Measurements from ENCODE around the gene NCR3LG1. TPM values are rescaled to one million over a fixed set of nuclear protein-coding genes. Genes with fewer than 3 reads are reported as not detected.

Gene NCR3LG1
- polyA plus RNA-seq, 1 of the 3 experiments (the other 2 are of a cell fraction) = 0.67 TPM

DNA sequence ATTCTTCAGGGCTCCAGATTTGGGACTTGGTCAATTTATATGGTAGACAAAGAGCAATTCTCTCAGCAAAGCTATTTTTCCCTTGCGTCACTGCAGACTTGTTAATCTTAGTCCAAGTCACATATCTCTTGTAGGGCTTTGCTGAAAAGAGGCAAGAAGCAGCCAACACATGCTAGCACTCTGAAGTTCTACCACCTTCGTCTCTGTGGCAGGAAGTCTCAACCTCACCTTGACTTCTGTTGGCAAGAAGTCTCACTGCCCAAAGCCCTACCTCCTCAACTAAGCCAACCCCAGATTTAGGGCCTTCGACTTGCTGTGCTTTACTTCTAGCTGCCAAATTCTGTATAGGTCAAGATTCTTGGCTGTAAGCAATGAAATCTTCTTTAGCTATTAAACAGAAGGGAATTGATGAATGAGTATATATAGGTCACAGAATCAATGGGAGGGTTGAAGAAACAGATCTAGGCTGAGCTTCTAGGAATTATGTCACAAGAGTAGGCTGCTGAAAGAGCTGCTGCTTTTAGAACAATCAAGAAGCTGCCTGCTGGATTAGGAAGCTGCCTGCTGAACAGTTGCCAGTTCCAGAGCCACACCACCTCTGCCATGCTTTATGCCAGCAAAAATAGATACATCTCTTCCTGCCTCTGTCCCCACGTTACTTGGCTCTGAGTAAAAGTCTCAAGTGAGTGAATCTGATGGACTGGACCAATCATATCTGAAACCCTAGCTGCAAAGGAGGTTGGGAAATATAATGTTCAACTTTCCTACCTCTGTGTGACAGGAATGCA, 17.6 kb upstream of the NCR3LG1 start:
- H3K9ac ChIP-seq = no peak overlapping the region
- no peaks in the 10 kb centered on the region for H4K20me1 ChIP-seq (ENCODE audit: insufficient read depth)
- H3K4me3 ChIP-seq (ENCODE audit: low read depth in 2 of 2, low read length in 1 of 2) = no peak overlapping the region
- no peaks in the 10 kb centered on the region for H3K79me2 ChIP-seq (ENCODE audit: insufficient read depth)
- no peaks in the 10 kb centered on the region for H3K4me1 ChIP-seq (ENCODE audit: control insufficient read depth in 1 of 2, insufficient read depth in 2 of 2, low read depth in 1 of 2, low read length in 1 of 2)
- 91% methylated on average over 4 of the region's 4 CpGs for WGBS (ENCODE audit: low lambda C conversion rate)
- no peak for DNase-seq
- peaks cover 3 to 5% of the 10 kb centered on the region in 2 experiments for H3K36me3 ChIP-seq (replicated peaks in 1 of 2; ENCODE audit: control insufficient read depth in 1 of 2, insufficient read depth in 2 of 2, low read length in 1 of 2)
- H3K9me3 ChIP-seq = no peaks in the 10 kb centered on the region
- H3K9me2 ChIP-seq = no peaks in the 10 kb centered on the region
- no peaks in the 10 kb centered on the region for H3K27me3 ChIP-seq (ENCODE audit: insufficient read depth)
- no peak overlapping the region for H3K27ac ChIP-seq (ENCODE audit: low read depth in 2 of 2, low read length in 1 of 2)
- H3K4me2 ChIP-seq = no peak overlapping the region
- POLR2A ChIA-PET = interaction anchor here (1.1 kb wide), 1 partner anchor 19 kb away, joined by 3 read pairs; no protein-coding TSS in a partner anchor
- TF ChIP-seq RFX5 (IDR thresholded peaks at IDR 0.05; ENCODE audit: low read length) = no peak
- H2AFZ ChIP-seq (ENCODE audit: low read depth) = no peak overlapping the region
- CTCF ChIA-PET = interaction anchor here (1.5 to 1.9 kb wide), 3 partner anchors 11 to 20 kb away, joined by 4 to 10 read pairs (median 4); no protein-coding TSS in a partner anchor
- H3F3A ChIP-seq (replicated peaks; ENCODE audit: insufficient read depth) = peaks cover 4% of the 10 kb centered on the region

DNA sequence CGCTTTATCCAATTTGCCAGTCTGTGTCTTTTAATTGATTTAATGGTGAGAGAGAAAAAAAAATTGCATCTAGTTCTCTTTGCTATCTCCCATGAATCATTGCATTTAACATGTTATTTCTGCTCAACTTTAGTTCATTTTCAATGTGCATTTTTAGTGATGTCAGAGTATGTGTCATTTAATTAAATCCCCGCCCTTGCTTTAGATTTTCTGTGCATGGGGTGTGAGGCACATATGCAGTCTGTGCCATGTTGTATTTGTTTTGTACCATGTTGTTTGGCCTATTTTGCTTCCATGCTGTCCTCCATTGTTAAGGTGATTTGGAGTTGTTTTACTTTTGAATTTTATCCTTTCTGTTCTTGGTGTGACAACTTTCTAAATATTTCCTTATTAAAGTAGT, 8.3 kb upstream of the NCR3LG1 start:
- Histone ChIP-seq H3K4me3 (ENCODE audit: low read depth in 2 of 2, low read length in 1 of 2) (no peak overlapping the region), H3K9me3 (no peaks in the 10 kb centered on the region), H4K20me1 (ENCODE audit: insufficient read depth) (no peaks in the 10 kb centered on the region), H3K9ac (no peak overlapping the region), H3K4me1 (ENCODE audit: control insufficient read depth in 1 of 2, insufficient read depth in 2 of 2, low read depth in 1 of 2, low read length in 1 of 2) (no peaks in the 10 kb centered on the region), H3K36me3 (replicated peaks in 1 of 2; ENCODE audit: control insufficient read depth in 1 of 2, insufficient read depth in 2 of 2, low read length in 1 of 2) (no peaks in the 10 kb centered on the region), H2AFZ (ENCODE audit: low read depth) (no peak overlapping the region), H3K27me3 (ENCODE audit: insufficient read depth) (no peaks in the 10 kb centered on the region), H3K79me2 (ENCODE audit: insufficient read depth) (no peaks in the 10 kb centered on the region), H3K9me2 (no peaks in the 10 kb centered on the region), H3K4me2 (no peak overlapping the region), H3K27ac (ENCODE audit: low read depth in 2 of 2, low read length in 1 of 2) (peak overlapping the region in 1 of 2 experiments; percentile 23; a peak in 2 of 4 replicates), H3F3A (replicated peaks; ENCODE audit: insufficient read depth) (no peaks in the 10 kb centered on the region)
- no peak for TF ChIP-seq CHD2 (IDR thresholded peaks at IDR 0.05; ENCODE audit: low read length, partially characterized antibody)
- no peak for TF ChIP-seq TAF1 (IDR thresholded peaks at IDR 0.05; ENCODE audit: borderline replicate concordance, low read depth, low read length)
- no peak for TF ChIP-seq EZH2phosphoT487 (IDR thresholded peaks at IDR 0.05; ENCODE audit: borderline replicate concordance, low read depth)
- TF ChIP-seq, protein P1, sequence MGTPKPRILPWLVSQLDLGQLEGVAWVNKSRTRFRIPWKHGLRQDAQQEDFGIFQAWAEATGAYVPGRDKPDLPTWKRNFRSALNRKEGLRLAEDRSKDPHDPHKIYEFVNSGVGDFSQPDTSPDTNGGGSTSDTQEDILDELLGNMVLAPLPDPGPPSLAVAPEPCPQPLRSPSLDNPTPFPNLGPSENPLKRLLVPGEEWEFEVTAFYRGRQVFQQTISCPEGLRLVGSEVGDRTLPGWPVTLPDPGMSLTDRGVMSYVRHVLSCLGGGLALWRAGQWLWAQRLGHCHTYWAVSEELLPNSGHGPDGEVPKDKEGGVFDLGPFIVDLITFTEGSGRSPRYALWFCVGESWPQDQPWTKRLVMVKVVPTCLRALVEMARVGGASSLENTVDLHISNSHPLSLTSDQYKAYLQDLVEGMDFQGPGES (IDR thresholded peaks at IDR 0.05; ENCODE audit: low read depth, low read length) = no peak
- TF ChIP-seq SIN3A (IDR thresholded peaks at IDR 0.05; ENCODE audit: borderline replicate concordance, low read depth, low read length) = no peak
- TF ChIP-seq TEAD4 (IDR thresholded peaks at IDR 0.05; ENCODE audit: borderline replicate concordance, insufficient read depth) = no peak
- TF ChIP-seq YY1 (IDR thresholded peaks at IDR 0.05; ENCODE audit: low read depth) = no peak
- TF ChIP-seq, protein P2, sequence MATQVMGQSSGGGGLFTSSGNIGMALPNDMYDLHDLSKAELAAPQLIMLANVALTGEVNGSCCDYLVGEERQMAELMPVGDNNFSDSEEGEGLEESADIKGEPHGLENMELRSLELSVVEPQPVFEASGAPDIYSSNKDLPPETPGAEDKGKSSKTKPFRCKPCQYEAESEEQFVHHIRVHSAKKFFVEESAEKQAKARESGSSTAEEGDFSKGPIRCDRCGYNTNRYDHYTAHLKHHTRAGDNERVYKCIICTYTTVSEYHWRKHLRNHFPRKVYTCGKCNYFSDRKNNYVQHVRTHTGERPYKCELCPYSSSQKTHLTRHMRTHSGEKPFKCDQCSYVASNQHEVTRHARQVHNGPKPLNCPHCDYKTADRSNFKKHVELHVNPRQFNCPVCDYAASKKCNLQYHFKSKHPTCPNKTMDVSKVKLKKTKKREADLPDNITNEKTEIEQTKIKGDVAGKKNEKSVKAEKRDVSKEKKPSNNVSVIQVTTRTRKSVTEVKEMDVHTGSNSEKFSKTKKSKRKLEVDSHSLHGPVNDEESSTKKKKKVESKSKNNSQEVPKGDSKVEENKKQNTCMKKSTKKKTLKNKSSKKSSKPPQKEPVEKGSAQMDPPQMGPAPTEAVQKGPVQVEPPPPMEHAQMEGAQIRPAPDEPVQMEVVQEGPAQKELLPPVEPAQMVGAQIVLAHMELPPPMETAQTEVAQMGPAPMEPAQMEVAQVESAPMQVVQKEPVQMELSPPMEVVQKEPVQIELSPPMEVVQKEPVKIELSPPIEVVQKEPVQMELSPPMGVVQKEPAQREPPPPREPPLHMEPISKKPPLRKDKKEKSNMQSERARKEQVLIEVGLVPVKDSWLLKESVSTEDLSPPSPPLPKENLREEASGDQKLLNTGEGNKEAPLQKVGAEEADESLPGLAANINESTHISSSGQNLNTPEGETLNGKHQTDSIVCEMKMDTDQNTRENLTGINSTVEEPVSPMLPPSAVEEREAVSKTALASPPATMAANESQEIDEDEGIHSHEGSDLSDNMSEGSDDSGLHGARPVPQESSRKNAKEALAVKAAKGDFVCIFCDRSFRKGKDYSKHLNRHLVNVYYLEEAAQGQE (IDR thresholded peaks at IDR 0.05; ENCODE audit: low read depth, low read length) = no peak
- no peak for TF ChIP-seq ELF1 (IDR thresholded peaks at IDR 0.05)
- no peak for TF ChIP-seq MXI1 (IDR thresholded peaks at IDR 0.05; ENCODE audit: low read depth, low read length)
- no peak for TF ChIP-seq MEF2A (IDR thresholded peaks at IDR 0.05; ENCODE audit: borderline replicate concordance, low read depth)
- no peak for TF ChIP-seq RFX5 (IDR thresholded peaks at IDR 0.05; ENCODE audit: low read length)
- no peak for TF ChIP-seq RXRA (IDR thresholded peaks at IDR 0.05; ENCODE audit: borderline replicate concordance, low read depth)
- TF ChIP-seq GATA2 (CRISPR knock-in tag; IDR thresholded peaks at IDR 0.05) = no peak
- TF ChIP-seq NFIC (IDR thresholded peaks at IDR 0.05; ENCODE audit: borderline replicate concordance) = no peak
- no peak for TF ChIP-seq NRF1 (IDR thresholded peaks at IDR 0.05; ENCODE audit: low read depth, low read length)
- TF ChIP-seq, protein P3, sequence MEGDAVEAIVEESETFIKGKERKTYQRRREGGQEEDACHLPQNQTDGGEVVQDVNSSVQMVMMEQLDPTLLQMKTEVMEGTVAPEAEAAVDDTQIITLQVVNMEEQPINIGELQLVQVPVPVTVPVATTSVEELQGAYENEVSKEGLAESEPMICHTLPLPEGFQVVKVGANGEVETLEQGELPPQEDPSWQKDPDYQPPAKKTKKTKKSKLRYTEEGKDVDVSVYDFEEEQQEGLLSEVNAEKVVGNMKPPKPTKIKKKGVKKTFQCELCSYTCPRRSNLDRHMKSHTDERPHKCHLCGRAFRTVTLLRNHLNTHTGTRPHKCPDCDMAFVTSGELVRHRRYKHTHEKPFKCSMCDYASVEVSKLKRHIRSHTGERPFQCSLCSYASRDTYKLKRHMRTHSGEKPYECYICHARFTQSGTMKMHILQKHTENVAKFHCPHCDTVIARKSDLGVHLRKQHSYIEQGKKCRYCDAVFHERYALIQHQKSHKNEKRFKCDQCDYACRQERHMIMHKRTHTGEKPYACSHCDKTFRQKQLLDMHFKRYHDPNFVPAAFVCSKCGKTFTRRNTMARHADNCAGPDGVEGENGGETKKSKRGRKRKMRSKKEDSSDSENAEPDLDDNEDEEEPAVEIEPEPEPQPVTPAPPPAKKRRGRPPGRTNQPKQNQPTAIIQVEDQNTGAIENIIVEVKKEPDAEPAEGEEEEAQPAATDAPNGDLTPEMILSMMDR (IDR thresholded peaks at IDR 0.05) = no peak
- TF ChIP-seq, protein P4, sequence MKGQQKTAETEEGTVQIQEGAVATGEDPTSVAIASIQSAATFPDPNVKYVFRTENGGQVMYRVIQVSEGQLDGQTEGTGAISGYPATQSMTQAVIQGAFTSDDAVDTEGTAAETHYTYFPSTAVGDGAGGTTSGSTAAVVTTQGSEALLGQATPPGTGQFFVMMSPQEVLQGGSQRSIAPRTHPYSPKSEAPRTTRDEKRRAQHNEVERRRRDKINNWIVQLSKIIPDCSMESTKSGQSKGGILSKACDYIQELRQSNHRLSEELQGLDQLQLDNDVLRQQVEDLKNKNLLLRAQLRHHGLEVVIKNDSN (IDR thresholded peaks at IDR 0.05; ENCODE audit: borderline replicate concordance, low read depth) = no peak
- POLR2A ChIA-PET = no interaction called here
- no peak for DNase-seq
- 98% methylated on average over 2 of the region's 2 CpGs for WGBS (ENCODE audit: low lambda C conversion rate)
- CTCF ChIA-PET = no interaction called here
